ENCODE results near the gene SPATA24. TPM values are rescaled to one million over a fixed set of nuclear protein-coding genes. Genes with fewer than 3 reads are reported as not detected.

Gene SPATA24
- total and polyA plus RNA-seq, 2 of the 8 experiments (the other 6 are each of a cell fraction or from before 2014, with no cell fraction given), result 5.8 to 9.4 TPM

- WGBS, 2 experiments (ENCODE audit: extremely low coverage in 1 of 2, insufficient coverage in 1 of 2, insufficient read length in 1 of 2, insufficient replicate concordance in 2 of 2, low coverage in 1 of 2, low lambda C conversion rate in 2 of 2, missing lambda C conversion rate in 1 of 2), result 98% methylated on average over 3 of the region's 3 CpGs; no CpG with 5 or more reads in 1 of the 2 experiments
- Histone ChIP-seq H2BK120ac (replicated peaks; ENCODE audit: low read depth, low read length) (no peak overlapping the region), H2BK20ac (ENCODE audit: low read length) (no peak overlapping the region), H3K4ac (replicated peaks; ENCODE audit: insufficient read length, low read depth, low read length) (no peak overlapping the region), H2AK5ac (ENCODE audit: low read depth, low read length) (no peak overlapping the region), H4K5ac (ENCODE audit: insufficient read length, low read depth, low read length) (no peak overlapping the region), H2BK15ac (ENCODE audit: low read length) (no peak overlapping the region), H4K8ac (ENCODE audit: extremely low read depth, insufficient read depth, low read length) (no peak overlapping the region), H3K56ac (replicated peaks; ENCODE audit: insufficient read length, low read depth, low read length) (no peak overlapping the region), H3K23ac (ENCODE audit: insufficient read length) (no peak overlapping the region), H3K18ac (ENCODE audit: extremely low read depth, low read length) (no peak overlapping the region), H3K27me3 (replicated peaks in 1 of 4; ENCODE audit: control insufficient read depth in 3 of 4, extremely low read depth in 1 of 4, insufficient read depth in 3 of 4, low read length in 3 of 4) (no peaks in the 10 kb centered on the region), H3K79me2 (ENCODE audit: control insufficient read depth in 1 of 2, insufficient read depth in 2 of 2, low read length in 2 of 2) (no peaks in the 10 kb centered on the region), H3K79me1 (ENCODE audit: low read depth, low read length) (peaks cover 2% of the 10 kb centered on the region; the same call in 1 of the 2 replicates), H2BK12ac (ENCODE audit: low read depth, low read length) (no peak overlapping the region), H2AFZ (ENCODE audit: low read length) (no peak overlapping the region), H3K14ac (ENCODE audit: insufficient read length) (no peak overlapping the region), H3K9me3 (ENCODE audit: insufficient read depth in 2 of 2, low read depth in 1 of 2, low read length in 1 of 2) (no peaks in the 10 kb centered on the region), H3K23me2 (ENCODE audit: low read depth, low read length) (no peaks in the 10 kb centered on the region), H3K36me3 (ENCODE audit: control insufficient read depth in 2 of 4, insufficient read depth in 4 of 4, low read length in 3 of 4) (peaks cover 0 to 2% (median under 1%) of the 10 kb centered on the region in 4 experiments; a peak in 3 of 8 replicates), H3K4me1 (replicated peaks in 1 of 4; ENCODE audit: control insufficient read depth in 3 of 4, insufficient read depth in 4 of 4, low read length in 3 of 4) (peaks cover 0 to 11% (median 0%) of the 10 kb centered on the region in 4 experiments; a peak in 2 of 7 replicates), H3K4me2 (ENCODE audit: insufficient read depth in 1 of 2, low read depth in 2 of 2, low read length in 2 of 2) (no peak overlapping the region), H3K9ac (replicated peaks in 1 of 4; ENCODE audit: extremely low read depth in 1 of 4, low read depth in 3 of 4, low read length in 3 of 4) (no peak overlapping the region), H4K91ac (replicated peaks; ENCODE audit: insufficient read length, low read length) (no peak overlapping the region), H3K4me3 (ENCODE audit: extremely low read depth in 1 of 4, insufficient read depth in 2 of 4, low read depth in 3 of 4, low read length in 4 of 4) (no peak overlapping the region), H3K27ac (ENCODE audit: low read depth, low read length) (no peak overlapping the region), H4K20me1 (replicated peaks in 1 of 2; ENCODE audit: control insufficient read depth in 1 of 2, insufficient read depth in 2 of 2, low read length in 2 of 2) (peaks cover 0 to 3% of the 10 kb centered on the region in 2 experiments), H2BK5ac (ENCODE audit: low read depth, low read length) (no peak overlapping the region)
- no peak for TF ChIP-seq POLR2AphosphoS5 (IDR thresholded peaks at IDR 0.05; ENCODE audit: low read depth, low read length)
- no peak for TF ChIP-seq POLR2A (IDR thresholded peaks at IDR 0.05; ENCODE audit: control extremely low read depth in 1 of 2, low read depth in 2 of 2, low read length in 2 of 2)
- no peak for TF ChIP-seq USF2 (IDR thresholded peaks at IDR 0.05; ENCODE audit: low read length)
- TF ChIP-seq EZH2 (IDR thresholded peaks at IDR 0.05; ENCODE audit: low read depth, low read length, severe bottlenecking), result no peak
- no peak for TF ChIP-seq CREB1 (IDR thresholded peaks at IDR 0.05)
- no peak for TF ChIP-seq KDM4A (IDR thresholded peaks at IDR 0.05; ENCODE audit: low read depth, low read length, severe bottlenecking)
- DNase-seq (ENCODE audit: low read depth in 1 of 2, low spot score in 2 of 2) (no peak), FAIRE-seq (no peak)
- CTCF ChIA-PET (ENCODE audit: partially characterized antibody), result interaction anchor here (1.1 to 3.6 kb wide), 2 partner anchors 15 to 24 kb away, joined by 3 to 14 read pairs; no protein-coding TSS in a partner anchor
- POLR2A ChIA-PET (ENCODE audit: partially characterized antibody), result interaction anchor here (0.6 to 3.9 kb wide), 9 partner anchors 10 to 101 kb away, joined by 3 to 13 read pairs (median 4); partner anchors contain the start of gene PROB1
Observed at GRCh38 chr5:139377226-139377625, 26.7 kb downstream of the SPATA24 start.

Measured in H1 (cell line).